Measurements from ENCODE around the gene PJA1.

PJA1 gene

GRCh38 chrX:69177511-69178162, 12.4 kb upstream of the PJA1 start:
- TF ChIP-seq CTCF (IDR thresholded peaks at IDR 0.05; ENCODE audit: low read depth, low read length, missing control alignments), result no peak
- no peak for DNase-seq (ENCODE audit: extremely low read depth, low read depth)

GRCh38 chrX:69176053-69176452, 10.8 kb upstream of the PJA1 start:
- TF ChIP-seq CTCF (IDR thresholded peaks at IDR 0.05; ENCODE audit: low read depth, low read length, missing control alignments), result no peak
- no peak for DNase-seq (ENCODE audit: extremely low read depth, low read depth)

More at GRCh38 chrX:69177511-69178162, 12.4 kb upstream of the PJA1 start:
- no peak overlapping the region for H3K4me3 ChIP-seq (replicated peaks; ENCODE audit: low read depth, low read length)

DNA sequence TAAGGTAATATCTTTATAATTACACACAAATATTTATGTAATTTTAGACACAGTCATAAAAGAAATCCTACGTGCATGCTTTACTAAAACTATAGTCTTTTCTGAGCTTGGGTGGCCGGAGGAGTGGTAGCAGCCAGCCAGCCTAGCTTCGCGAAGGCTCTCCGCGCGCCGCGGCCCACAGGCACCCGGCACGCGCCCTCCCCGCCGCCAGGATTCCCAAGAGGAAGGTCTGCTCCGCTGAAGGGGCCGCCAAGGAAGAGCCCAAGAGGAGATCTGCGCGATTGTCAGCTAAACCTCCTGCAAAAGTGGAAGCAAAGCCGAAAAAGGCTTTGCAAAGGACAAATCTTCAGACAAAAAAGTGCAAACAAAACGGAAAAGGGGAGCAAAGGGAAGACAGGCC, 8.7 kb upstream of the PJA1 start:
- no peak overlapping the region for H3K4me3 ChIP-seq (replicated peaks; ENCODE audit: low read depth, low read length)
- TF ChIP-seq CTCF (IDR thresholded peaks at IDR 0.05; ENCODE audit: low read depth, low read length, missing control alignments), result no peak
- DNase-seq (ENCODE audit: extremely low read depth, low read depth), result no peak

More at GRCh38 chrX:69176053-69176452, 10.8 kb upstream of the PJA1 start:
- no peak overlapping the region for H3K4me3 ChIP-seq (replicated peaks; ENCODE audit: low read depth, low read length)

- no peak overlapping the region for H3K4me3 ChIP-seq (replicated peaks; ENCODE audit: low read depth, low read length)
- no peak for TF ChIP-seq CTCF (IDR thresholded peaks at IDR 0.05; ENCODE audit: low read depth, low read length, missing control alignments)
- DNase-seq (ENCODE audit: extremely low read depth, low read depth), result no peak
Observed at GRCh38 chrX:69172937-69173336, 7.7 kb upstream of the PJA1 start.

DNA sequence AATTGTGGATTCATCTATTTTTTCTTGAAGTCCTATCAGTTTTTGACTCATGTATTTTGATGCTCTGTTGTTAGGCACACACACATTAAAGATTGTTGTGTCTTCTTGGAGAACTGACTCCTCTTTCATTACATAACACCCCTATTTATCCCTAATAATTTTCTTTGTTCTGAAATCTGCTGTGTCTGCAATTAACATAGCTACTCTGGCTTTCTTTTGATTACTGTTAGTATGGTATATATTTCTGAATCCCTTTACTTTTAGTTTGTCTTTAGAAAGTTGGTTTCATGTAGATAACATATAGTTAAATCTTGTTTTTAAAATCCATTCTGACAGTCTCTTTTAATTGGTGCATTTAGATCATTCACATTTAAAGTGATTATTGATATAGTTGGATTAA, 5.1 kb upstream of the PJA1 start:
- TF ChIP-seq CTCF (IDR thresholded peaks at IDR 0.05; ENCODE audit: low read depth, low read length, missing control alignments), result no peak
- no peak for DNase-seq (ENCODE audit: extremely low read depth, low read depth)
- no peak overlapping the region for H3K4me3 ChIP-seq (replicated peaks; ENCODE audit: low read depth, low read length)

GRCh38 chrX:69163936-69164741, 1.1 kb downstream of the PJA1 start:
- no peak for TF ChIP-seq CTCF (IDR thresholded peaks at IDR 0.05; ENCODE audit: low read depth, low read length, missing control alignments)
- peak overlapping the region; percentile 66 for H3K4me3 ChIP-seq (replicated peaks; ENCODE audit: low read depth, low read length)
- no peak for DNase-seq (ENCODE audit: extremely low read depth, low read depth)
